AG10803 (cell line): Measurements from ENCODE around the gene GNG14.
"Not testable (repeated sequence)": the region's sequence is repeated elsewhere in the genome, so short reads cannot be mapped to it uniquely, and the experiment has no call there.

Source experiments
- DNase-seq: peaks from one replicate; pipeline ENCODE4 v3.0.0; 2010; ENCODE audit warnings: low read depth
- H3K4me3 ChIP-seq: 2 replicates; pipeline ENCODE4 v1.5.1; 2011; ENCODE audit warnings: mild to moderate bottlenecking, low read length, control low read depth
- CTCF ChIP-seq: conservative IDR thresholded peaks from 2 replicates; pipeline ENCODE4 v1.5.1; 2011; ENCODE audit warnings: mild to moderate bottlenecking, low read length, control low read depth, inconsistent platforms

Gene GNG14

GRCh38 chr19:12705654-12706331, 18.0 kb downstream of the GNG14 start:
- no peak for DNase-seq
- H3K4me3 ChIP-seq: no peak overlapping the region
- no peak for TF ChIP-seq CTCF

- no peak overlapping the region for H3K4me3 ChIP-seq
- no peak for TF ChIP-seq CTCF
- no peak for DNase-seq
Observed at GRCh38 chr19:12706332-12706718, 18.5 kb downstream of the GNG14 start.

GRCh38 chr19:12708641-12709040, 20.8 kb downstream of the GNG14 start:
- TF ChIP-seq CTCF: no peak
- no peak overlapping the region for H3K4me3 ChIP-seq
- DNase-seq: no peak

- H3K4me3 ChIP-seq: no peak overlapping the region
- no peak for TF ChIP-seq CTCF
- DNase-seq: no peak
Observed at GRCh38 chr19:12711187-12711586, 23.4 kb downstream of the GNG14 start.

GRCh38 chr19:12712077-12712476, 24.3 kb downstream of the GNG14 start:
- not testable (repeated sequence) for H3K4me3 ChIP-seq

GRCh38 chr19:12713304-12713703, 25.5 kb downstream of the GNG14 start:
- H3K4me3 ChIP-seq, DNase-seq: not testable (repeated sequence)

More at GRCh38 chr19:12712077-12712476, 24.3 kb downstream of the GNG14 start:
- DNase-seq: not testable (repeated sequence)

- no peak overlapping the region for H3K4me3 ChIP-seq
- DNase-seq: no peak
- no peak for TF ChIP-seq CTCF
Observed at GRCh38 chr19:12715102-12715501, 27.3 kb downstream of the GNG14 start.

GRCh38 chr19:12715929-12716328, 28.1 kb downstream of the GNG14 start:
- no peak overlapping the region for H3K4me3 ChIP-seq
- no peak for TF ChIP-seq CTCF
- no peak for DNase-seq
